Measurements from ENCODE around the gene PPP6R2.
"Not testable (repeated sequence)": the region's sequence is repeated elsewhere in the genome, so short reads cannot be mapped to it uniquely, and the experiment has no call there.

PPP6R2 gene

GRCh38 chr22:50326225-50326955 is 16.7 kb upstream of the PPP6R2 start:
- no peak for DNase-seq (ENCODE audit: low read depth)
- TF ChIP-seq, protein P1, sequence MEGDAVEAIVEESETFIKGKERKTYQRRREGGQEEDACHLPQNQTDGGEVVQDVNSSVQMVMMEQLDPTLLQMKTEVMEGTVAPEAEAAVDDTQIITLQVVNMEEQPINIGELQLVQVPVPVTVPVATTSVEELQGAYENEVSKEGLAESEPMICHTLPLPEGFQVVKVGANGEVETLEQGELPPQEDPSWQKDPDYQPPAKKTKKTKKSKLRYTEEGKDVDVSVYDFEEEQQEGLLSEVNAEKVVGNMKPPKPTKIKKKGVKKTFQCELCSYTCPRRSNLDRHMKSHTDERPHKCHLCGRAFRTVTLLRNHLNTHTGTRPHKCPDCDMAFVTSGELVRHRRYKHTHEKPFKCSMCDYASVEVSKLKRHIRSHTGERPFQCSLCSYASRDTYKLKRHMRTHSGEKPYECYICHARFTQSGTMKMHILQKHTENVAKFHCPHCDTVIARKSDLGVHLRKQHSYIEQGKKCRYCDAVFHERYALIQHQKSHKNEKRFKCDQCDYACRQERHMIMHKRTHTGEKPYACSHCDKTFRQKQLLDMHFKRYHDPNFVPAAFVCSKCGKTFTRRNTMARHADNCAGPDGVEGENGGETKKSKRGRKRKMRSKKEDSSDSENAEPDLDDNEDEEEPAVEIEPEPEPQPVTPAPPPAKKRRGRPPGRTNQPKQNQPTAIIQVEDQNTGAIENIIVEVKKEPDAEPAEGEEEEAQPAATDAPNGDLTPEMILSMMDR (IDR thresholded peaks at IDR 0.05; ENCODE audit: insufficient read depth, low read depth, low read length, missing control alignments), result no peak
- peak overlapping the region; percentile 36 for H3K4me3 ChIP-seq (ENCODE audit: low read depth, low read length)

DNA sequence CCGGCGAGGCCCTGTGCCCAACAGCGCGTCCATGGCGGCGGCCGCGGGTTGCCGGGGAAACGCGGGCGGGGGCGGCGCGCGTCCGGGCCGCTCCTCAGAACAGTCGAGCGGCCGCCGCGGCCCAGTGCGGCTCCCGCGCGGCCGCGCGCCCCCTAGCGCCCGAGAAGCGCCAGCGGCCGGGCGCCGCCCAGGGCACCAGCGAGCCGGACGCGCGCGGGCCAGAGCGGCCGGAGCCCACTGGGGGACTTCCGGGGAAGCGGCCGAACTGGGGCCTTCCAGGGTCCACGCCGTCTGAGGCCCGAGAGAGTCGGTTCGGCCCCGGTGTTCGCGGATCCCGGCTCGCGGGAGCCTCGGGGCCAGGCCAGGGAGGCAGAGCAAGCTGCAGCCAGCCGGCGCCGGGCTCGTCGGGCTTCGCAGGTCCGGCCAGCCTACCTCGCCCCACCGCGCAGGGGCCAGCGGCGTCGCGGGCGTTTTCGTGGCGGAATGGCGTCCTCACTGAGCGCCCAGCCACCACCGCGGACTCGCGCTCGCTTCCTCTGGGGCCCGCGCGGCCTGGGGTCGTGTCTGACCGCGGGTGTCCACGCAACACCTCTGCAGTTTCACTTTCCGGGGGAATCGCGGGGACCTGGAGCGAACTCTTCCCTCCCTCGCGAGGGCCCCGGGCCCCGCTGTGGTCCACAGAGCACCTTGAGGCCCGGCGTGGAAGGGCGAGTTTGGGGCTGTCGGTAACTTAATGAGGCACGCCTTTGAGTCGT is 16.0 kb upstream of the PPP6R2 start, which contains the start of gene DENND6B:
DENND6B (minus strand) TSS at position 57 of the 755 bp plus-strand sequence; CDS start at position 33, 24 bp downstream.
- TF ChIP-seq, protein P1 (IDR thresholded peaks at IDR 0.05; ENCODE audit: insufficient read depth, low read depth, low read length, missing control alignments), result peak; percentile 65
- peak; percentile 87 for DNase-seq (ENCODE audit: low read depth)
- peak within 1 kb of the TSS; percentile 55 for H3K4me3 ChIP-seq (ENCODE audit: low read depth, low read length)

DNA sequence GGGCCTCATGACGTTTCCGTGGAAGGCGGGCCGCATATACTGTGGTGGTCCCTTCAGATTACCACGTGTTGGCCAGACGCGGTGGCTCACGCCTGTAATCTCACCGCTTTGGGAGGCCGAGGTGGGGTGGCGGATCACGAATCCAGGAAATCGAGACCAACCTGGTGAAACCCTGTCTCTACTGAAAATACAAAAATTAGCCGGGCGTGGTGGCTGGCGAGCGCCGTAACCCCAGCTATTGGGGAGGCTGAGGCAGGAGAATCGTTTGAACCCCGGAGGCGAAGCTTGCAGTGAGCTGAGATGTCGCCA is 15.5 kb upstream of the PPP6R2 start:
- DNase-seq (ENCODE audit: low read depth), result no peak
- TF ChIP-seq, protein P1 (IDR thresholded peaks at IDR 0.05; ENCODE audit: insufficient read depth, low read depth, low read length, missing control alignments), result no peak
- peak overlapping the region; percentile 55 for H3K4me3 ChIP-seq (ENCODE audit: low read depth, low read length)

GRCh38 chr22:50329236-50329635 is 13.9 kb upstream of the PPP6R2 start:
- DNase-seq (ENCODE audit: low read depth), result no peak
- H3K4me3 ChIP-seq (ENCODE audit: low read depth, low read length), result no peak overlapping the region
- TF ChIP-seq, protein P1 (IDR thresholded peaks at IDR 0.05; ENCODE audit: insufficient read depth, low read depth, low read length, missing control alignments), result no peak

- peak; percentile 65 for DNase-seq (ENCODE audit: low read depth)
Measured at GRCh38 chr22:50334433-50334832, 8.7 kb upstream of the PPP6R2 start.

DNA sequence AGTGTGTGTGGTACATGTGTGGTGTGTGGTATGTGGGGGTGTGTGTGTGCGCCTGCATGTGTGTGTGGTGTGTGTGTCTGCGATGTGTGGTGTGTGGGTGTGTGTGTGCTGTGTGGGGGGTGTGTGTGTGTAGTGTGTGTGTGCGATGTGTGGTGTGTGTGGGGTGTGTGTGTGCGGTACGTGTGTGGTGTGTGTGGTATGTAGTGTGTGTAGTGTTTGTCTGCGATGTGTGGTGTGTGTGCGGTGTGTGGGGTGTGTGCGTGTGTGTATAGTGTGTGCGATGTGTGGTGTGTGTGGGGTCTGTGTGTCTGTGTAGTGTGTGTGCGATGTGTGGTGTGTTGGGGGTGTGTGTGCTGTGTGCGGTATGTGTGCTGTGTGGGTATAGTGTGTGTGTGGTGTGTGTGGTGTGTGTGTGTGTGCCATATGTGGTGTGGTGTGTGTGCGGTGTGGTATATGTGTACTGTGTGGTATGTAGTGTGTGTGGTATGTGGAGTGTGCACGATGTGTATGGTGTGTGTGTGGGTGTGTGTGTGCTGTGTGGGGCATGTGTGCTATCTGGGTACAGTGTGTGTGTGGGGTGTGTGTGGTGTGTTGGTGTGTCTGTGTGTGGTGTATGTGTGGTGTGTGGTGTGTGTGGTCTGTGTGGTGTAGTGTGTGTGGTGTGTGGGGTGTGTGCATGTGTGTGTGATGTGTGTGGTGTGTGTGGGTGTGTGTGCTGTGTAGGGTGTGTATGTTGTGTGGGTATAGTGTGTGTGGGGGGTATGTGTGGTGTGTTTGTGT is 5.7 kb upstream of the PPP6R2 start:
- no peak for DNase-seq (ENCODE audit: low read depth)
- no peak overlapping the region for H3K4me3 ChIP-seq (ENCODE audit: low read depth, low read length)
- TF ChIP-seq, protein P1 (IDR thresholded peaks at IDR 0.05; ENCODE audit: insufficient read depth, low read depth, low read length, missing control alignments), result no peak

More at GRCh38 chr22:50334433-50334832, 8.7 kb upstream of the PPP6R2 start:
- not testable (repeated sequence) for H3K4me3 ChIP-seq (ENCODE audit: low read depth, low read length)

- TF ChIP-seq, protein P1 (IDR thresholded peaks at IDR 0.05; ENCODE audit: insufficient read depth, low read depth, low read length, missing control alignments), result no peak
- DNase-seq (ENCODE audit: low read depth), result no peak
- H3K4me3 ChIP-seq (ENCODE audit: low read depth, low read length), result no peak overlapping the region
Measured at GRCh38 chr22:50338042-50338573, 5.0 kb upstream of the PPP6R2 start.
